H7 (cell line): ENCODE measurements around the gene ARMC9. TPM values are rescaled to one million over a fixed set of nuclear protein-coding genes. Genes with fewer than 3 reads are reported as not detected.

Experiments
- DNase-seq: peaks from one replicate; pipeline ENCODE4 v3.0.0; 2012
- H3K27me3 ChIP-seq: 2 replicates; pipeline ENCODE4 v1.6.0; 2011; ENCODE audit warnings: mild to moderate bottlenecking, low read length; ENCODE audit not compliant: control insufficient read depth, insufficient read depth
- H3K36me3 ChIP-seq: replicated peaks from 2 replicates; pipeline ENCODE4 v1.5.1; 2011; ENCODE audit warnings: low read length; ENCODE audit not compliant: control insufficient read depth, insufficient read depth
- H3K4me3 ChIP-seq: 2 replicates; pipeline ENCODE4 v1.5.1; 2011; ENCODE audit warnings: low read depth, mild to moderate bottlenecking, control low read depth, low read length, moderate library complexity; ENCODE audit not compliant: insufficient read depth
- total RNA-seq: library from RNA; depleted of rRNA; stranded (reverse); fragments of >200 nt; shearing (Covaris generic); gene quantifications from 2 replicates; pipeline ENCODE4 v1.2.3, GENCODE V29; 2014

ARMC9 gene
- total RNA-seq, 1 experiment from 2014 or later, result 33.6 TPM

GRCh38 chr2:231361701-231362554 is 163.5 kb downstream of the ARMC9 start:
- H3K36me3 ChIP-seq, result no peaks in the 10 kb centered on the region; the same call in 1 of the 2 replicates
- DNase-seq, result peak; percentile 68
- H3K27me3 ChIP-seq, result no peaks in the 10 kb centered on the region
- no peak overlapping the region for H3K4me3 ChIP-seq

DNA sequence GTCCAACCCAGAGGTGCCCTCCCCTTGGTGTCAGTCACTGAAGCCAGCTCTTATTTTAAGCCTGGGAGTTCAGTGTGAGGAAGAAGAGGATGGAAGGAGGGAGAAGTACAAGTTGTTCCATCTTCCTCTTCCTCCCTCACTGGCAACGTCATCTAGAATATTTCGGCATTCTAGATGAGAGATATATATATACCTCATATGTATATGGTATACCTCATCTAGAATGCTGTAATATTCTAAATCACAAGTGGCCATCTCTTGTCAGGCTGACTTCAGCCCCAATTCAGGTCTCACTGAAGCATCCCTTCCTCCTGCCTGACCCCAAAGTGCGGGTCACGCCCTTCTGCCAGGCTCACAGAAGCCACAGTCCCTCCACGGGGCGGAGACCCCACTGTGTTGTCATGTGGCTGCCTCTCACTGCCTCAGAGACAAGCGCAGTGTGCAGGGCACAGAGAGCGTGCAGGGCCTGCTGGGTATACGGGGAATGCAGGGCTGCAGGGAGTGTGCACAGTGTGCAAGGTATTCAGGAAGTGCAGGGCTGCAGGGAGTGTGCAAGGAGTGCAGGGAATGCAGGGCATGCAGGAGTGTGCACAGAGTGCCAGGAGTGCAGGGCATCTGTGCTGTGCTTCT is 164.2 kb downstream of the ARMC9 start:
- H3K36me3 ChIP-seq, result no peaks in the 10 kb centered on the region; the same call in 1 of the 2 replicates
- DNase-seq, result no peak
- no peak overlapping the region for H3K4me3 ChIP-seq
- H3K27me3 ChIP-seq, result no peaks in the 10 kb centered on the region

DNA sequence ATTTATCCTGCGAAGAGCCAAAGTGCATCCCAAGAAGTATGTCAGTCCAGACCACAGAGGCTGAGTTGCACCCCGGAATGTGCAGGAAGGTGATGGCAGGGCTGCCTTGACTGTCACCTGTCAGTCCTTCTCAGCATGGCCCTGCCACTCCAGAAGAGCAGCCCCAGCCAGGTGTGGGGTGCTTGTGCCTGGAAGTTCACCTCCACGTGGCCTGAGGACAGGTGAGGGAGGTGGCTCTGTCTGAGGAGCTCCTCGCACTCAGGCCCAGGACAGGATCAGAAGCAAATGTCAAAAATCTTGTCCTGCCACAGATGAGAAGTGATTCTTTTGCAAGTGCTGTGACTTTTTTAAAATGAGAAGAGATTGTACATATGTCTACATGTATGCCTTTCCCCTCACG is 165.6 kb downstream of the ARMC9 start:
- Histone ChIP-seq H3K27me3 (no peaks in the 10 kb centered on the region), H3K4me3 (no peak overlapping the region), H3K36me3 (no peaks in the 10 kb centered on the region; the same call in 1 of the 2 replicates)
- no peak for DNase-seq

DNA sequence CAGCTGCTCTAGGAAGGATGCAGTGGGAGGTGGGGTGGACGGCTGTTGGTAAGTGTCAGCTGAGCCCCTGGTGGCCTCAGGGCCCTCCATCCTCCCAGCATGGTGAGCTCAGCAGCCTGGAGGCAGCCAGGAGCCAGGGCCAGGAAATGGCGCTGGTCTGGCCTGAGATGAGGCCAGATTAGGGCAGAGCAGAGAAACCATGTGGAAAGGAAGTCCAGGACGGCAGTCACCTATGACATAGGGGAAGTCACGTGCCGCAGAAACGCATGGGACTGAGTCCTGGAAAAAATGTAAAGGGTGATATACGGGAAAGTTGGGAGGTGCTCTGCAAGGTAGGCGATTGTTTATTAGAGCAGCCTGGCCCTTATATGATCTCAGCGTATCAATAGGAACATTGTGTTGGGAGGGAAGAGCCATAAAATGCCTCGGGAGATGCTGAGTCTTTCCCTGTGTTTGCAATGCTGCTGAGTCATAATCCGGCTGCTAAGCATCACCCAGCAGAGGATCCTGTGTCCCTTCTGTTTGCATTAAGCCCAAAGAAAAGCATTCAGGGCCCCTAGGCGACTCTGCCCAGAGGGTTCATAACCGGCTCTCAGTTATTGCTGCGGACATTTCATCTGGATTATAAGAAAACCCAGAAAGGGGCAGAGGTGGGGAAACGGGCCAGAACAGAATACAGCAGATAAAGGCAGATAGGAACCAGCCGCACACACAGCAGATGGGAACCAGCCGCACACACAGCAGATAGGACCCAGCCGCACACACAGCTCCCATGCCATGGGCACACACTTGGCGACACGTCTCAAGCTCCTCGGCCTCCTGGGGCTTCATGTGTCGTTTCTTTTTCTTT is 166.8 kb downstream of the ARMC9 start:
- no peaks in the 10 kb centered on the region; the same call in 1 of the 2 replicates for H3K36me3 ChIP-seq
- H3K27me3 ChIP-seq, result no peaks in the 10 kb centered on the region
- no peak overlapping the region for H3K4me3 ChIP-seq
- peak; percentile 53 for DNase-seq

GRCh38 chr2:231367178-231367577 is 168.7 kb downstream of the ARMC9 start:
- Histone ChIP-seq H3K4me3 (no peak overlapping the region), H3K36me3 (no peaks in the 10 kb centered on the region; the same call in 1 of the 2 replicates), H3K27me3 (no peaks in the 10 kb centered on the region)
- peak; percentile 17 for DNase-seq

- Histone ChIP-seq H3K4me3 (no peak overlapping the region; the same call in 1 of the 2 replicates), H3K27me3 (no peaks in the 10 kb centered on the region), H3K36me3 (no peaks in the 10 kb centered on the region)
- DNase-seq, result peak; percentile 86
Observed at GRCh38 chr2:231369580-231370428, 171.4 kb downstream of the ARMC9 start.

- DNase-seq, result no peak
- Histone ChIP-seq H3K36me3 (no peaks in the 10 kb centered on the region), H3K27me3 (no peaks in the 10 kb centered on the region), H3K4me3 (peak overlapping the region; percentile 6; the same call in 1 of the 2 replicates)
Observed at GRCh38 chr2:231370429-231370748, 172.0 kb downstream of the ARMC9 start.

DNA sequence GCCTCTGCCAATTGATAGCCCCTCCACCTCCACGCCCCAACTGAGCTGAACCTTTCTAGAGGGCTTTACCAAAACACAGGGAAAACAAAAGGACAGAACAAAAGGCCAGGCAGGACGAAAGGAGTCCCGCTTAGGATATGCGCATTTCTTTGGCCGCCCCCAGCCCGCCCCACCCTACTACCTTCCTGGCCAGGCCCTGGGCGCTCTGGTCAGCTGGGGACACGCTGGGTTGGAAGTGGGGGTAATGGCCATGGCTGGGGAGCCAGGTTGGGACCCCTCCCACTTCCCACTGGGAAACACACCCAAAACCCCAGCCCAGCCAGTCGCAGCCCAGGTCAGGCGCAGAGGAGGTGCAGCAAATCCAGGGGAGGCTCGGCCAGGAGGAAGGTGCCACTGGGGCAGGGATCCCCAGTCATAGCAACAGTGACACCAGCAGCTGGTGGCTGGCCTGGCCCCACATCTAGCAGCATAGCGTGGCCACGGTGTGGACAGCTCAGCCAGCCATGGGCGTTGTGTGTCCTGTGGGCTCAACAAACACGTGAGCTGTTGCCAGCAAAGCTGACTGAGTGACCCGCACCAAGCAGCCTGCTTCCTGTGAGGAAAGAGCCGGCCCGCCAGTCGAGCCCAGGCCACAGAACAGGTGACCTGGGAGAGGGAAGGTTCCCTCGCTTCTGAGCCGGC is 172.5 kb downstream of the ARMC9 start:
- Histone ChIP-seq H3K27me3 (no peaks in the 10 kb centered on the region), H3K36me3 (no peaks in the 10 kb centered on the region), H3K4me3 (no peak overlapping the region)
- DNase-seq, result peak; percentile 93

- no peaks in the 10 kb centered on the region for H3K27me3 ChIP-seq
- no peak for DNase-seq
- H3K4me3 ChIP-seq, result no peak overlapping the region
- H3K36me3 ChIP-seq, result no peaks in the 10 kb centered on the region
Observed at GRCh38 chr2:231371430-231372054, 173.1 kb downstream of the ARMC9 start.

DNA sequence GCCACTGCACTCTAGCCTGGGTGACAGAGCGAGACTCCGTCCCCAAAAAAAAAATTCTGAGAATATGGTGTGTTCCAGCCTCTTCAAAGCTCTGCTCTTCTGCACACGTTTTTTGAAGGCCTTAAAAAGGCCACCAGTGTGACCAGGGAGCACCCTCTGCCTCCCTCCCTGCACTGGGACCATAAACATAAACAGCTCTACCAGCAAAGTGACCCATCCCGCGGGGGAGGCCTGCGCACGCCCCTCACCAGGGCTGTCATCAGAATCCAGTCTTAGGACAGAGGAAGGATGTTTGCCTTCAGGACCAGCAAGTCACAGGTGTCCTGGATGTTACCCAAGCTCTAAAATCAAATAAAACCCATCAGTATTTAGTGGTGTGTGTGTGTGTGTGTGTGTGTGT is 173.9 kb downstream of the ARMC9 start:
- Histone ChIP-seq H3K4me3 (no peak overlapping the region), H3K36me3 (no peaks in the 10 kb centered on the region), H3K27me3 (no peaks in the 10 kb centered on the region)
- no peak for DNase-seq

DNA sequence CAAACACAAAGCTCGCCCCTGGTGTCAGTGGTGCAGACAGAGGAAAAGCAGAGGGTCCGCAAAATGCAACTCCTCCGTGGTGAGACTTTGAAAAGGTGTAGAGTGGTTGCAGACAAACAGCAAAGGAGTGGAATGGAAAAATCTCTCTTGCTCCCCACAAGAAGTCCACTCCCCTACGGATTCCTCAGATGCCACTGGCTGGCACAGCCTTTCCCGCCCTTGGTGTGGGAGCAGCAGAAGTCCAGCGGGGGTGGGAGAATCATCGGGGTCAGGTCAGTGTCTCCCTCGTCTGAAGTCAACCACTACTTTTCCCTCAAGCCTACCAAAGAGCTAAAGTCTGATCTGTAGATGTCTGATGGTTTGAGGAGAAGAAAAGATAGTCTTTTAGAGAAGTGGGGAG is 174.8 kb downstream of the ARMC9 start:
- DNase-seq, result no peak
- H3K27me3 ChIP-seq, result no peaks in the 10 kb centered on the region
- no peaks in the 10 kb centered on the region for H3K36me3 ChIP-seq
- H3K4me3 ChIP-seq, result no peak overlapping the region

DNA sequence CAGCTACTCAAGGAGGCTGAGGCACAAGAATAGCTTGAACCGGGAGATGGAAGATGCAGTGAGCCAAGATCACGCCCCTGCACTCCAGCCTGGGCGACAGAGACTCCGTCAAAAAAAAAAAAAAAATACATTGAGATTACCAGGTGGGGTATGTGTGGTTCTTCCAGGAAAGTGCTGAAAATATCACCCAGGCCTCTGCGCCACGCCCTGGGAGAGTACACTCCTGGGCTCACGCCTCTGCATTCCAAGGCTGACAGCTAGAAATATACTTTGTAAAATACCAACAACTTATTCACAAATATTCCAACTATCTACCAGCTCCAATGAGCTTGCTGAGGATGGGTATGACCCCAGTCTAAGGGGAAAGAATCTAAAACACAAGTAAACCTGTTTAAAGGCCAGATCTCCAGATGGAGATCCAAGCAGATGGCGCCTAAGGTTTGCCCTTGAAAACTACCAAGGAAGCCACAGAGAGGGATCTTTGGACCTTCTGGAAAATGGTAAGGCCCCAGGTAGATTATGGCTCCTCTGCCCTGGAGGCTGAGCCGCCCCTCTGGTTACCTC is 175.4 kb downstream of the ARMC9 start:
- Histone ChIP-seq H3K36me3 (no peaks in the 10 kb centered on the region), H3K4me3 (no peak overlapping the region), H3K27me3 (no peaks in the 10 kb centered on the region)
- no peak for DNase-seq

GRCh38 chr2:231374771-231375170 is 176.3 kb downstream of the ARMC9 start:
- DNase-seq, result no peak
- no peaks in the 10 kb centered on the region for H3K27me3 ChIP-seq
- H3K4me3 ChIP-seq, result no peak overlapping the region
- no peaks in the 10 kb centered on the region for H3K36me3 ChIP-seq
